LoVo (cell line): ENCODE data around the gene SH3BP2.

Experiments used
- DNase-seq: peaks from one replicate; pipeline ENCODE4 v3.0.0-alpha.2; 2016; ENCODE audit warnings: low spot score

SH3BP2 gene, protein sequence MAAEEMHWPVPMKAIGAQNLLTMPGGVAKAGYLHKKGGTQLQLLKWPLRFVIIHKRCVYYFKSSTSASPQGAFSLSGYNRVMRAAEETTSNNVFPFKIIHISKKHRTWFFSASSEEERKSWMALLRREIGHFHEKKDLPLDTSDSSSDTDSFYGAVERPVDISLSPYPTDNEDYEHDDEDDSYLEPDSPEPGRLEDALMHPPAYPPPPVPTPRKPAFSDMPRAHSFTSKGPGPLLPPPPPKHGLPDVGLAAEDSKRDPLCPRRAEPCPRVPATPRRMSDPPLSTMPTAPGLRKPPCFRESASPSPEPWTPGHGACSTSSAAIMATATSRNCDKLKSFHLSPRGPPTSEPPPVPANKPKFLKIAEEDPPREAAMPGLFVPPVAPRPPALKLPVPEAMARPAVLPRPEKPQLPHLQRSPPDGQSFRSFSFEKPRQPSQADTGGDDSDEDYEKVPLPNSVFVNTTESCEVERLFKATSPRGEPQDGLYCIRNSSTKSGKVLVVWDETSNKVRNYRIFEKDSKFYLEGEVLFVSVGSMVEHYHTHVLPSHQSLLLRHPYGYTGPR

DNA sequence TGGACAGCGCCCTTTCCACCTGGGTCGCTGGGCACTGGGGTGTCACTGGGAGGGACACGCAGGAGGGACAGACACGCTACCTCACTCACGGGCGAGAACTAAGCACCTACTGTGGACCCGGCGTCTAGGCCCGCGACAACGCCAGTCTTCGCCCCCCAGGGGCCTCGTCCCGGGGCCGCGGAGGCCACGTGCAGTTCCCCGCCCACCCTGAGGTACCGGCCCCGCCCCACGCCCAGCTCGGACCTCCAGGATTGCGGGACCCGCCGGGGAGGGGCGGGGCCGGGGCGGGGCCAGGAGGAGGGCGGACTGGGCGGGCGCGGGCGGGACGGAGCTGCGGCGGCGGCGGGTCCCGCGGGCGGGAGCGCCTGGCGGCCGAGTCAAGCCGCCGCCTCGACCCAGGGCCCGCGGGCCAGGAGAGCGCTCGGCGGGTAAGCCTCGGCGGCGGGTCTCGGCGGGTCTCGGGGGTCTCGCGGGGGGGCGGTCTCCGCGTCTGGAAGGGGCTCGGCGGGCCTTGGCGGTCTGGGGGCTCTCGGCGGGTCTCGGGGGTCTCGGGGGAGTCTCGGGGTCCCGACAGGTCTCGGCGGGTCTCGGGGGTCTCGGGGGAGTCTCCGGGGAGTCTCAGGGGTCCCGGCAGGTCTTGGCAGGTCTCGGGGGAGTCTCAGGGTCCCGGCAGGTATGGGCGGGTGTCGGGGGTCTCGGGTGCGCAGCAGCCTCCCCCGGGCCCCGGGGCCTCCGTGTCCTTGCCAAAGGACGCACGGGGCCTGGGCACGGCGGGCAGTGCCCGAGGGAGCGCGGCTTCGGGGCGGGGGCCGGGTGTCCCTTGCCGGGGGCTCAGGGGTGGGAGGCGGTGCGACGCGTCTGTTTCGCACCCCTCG, at the start of gene SH3BP2:
Gene SH3BP2 (plus strand): TSS at position 375 of the 875 bp plus-strand sequence. CDS start 27,533 bp downstream, outside the sequence.
- DNase-seq: peak; percentile 72

GRCh38 chr4:2743518-2744445, 49.1 kb upstream of the SH3BP2 start:
- no peak for DNase-seq

- DNase-seq: no peak
Observed at GRCh38 chr4:2744576-2745270, 48.2 kb upstream of the SH3BP2 start.

GRCh38 chr4:2745516-2745915, 47.4 kb upstream of the SH3BP2 start:
- DNase-seq: no peak

GRCh38 chr4:2745981-2746806, 46.7 kb upstream of the SH3BP2 start:
- DNase-seq: no peak

GRCh38 chr4:2746891-2747695, 45.8 kb upstream of the SH3BP2 start:
- DNase-seq: no peak

- DNase-seq: no peak
Observed at GRCh38 chr4:2750719-2751605, 41.9 kb upstream of the SH3BP2 start.

- DNase-seq: no peak
Observed at GRCh38 chr4:2753436-2753835, 39.4 kb upstream of the SH3BP2 start.

DNA sequence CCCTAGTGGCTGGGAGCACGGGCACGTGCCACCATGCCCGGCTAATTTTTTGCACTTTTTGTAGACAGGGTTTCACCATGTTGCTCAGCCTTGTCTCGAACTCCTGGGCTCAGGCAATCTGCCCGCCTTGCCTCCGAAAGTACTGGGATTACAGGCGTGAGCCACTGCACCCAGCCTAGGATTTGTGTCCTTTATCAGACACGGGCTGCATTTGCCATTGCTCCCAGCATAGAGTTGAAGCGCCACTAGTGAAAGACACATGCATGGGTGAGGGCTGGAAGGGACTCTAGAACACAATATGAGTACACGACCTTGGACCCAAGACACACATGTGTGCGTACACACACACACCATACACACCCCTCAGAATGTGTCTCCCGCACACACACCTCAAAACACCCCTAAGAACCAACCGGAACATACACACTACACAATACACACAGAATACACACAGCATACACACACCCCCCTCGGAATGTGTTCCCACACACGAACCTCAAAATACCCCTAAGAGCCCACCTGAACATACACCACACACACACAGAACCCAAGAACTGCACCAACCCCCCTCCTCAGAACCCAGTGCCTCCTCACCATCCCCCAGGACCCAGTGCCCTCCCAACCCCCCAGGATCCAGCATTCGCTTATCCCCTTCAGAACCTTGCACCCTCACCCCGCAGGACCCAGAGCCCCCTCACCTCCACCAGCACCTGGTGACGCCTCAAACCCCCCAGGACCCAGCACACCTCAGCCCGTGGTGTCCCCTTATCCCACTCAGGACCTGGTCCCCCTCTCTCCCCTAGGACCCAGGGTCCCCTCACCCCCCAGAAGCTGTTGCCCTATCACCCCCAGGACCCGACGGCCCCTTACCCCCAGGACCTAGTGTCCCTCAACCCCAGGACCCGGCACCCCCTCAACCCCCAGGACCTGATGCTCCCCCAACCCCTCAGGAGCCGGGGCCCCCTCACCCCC, 37.8 kb upstream of the SH3BP2 start:
- DNase-seq: no peak

GRCh38 chr4:2755821-2756690, 36.8 kb upstream of the SH3BP2 start, which contains the start of gene TNIP2:
TSS of gene TNIP2 (minus strand) at chr4:2756336. CDS start at chr4:2756289, 47 bp downstream.
- peak; percentile 85 for DNase-seq

DNA sequence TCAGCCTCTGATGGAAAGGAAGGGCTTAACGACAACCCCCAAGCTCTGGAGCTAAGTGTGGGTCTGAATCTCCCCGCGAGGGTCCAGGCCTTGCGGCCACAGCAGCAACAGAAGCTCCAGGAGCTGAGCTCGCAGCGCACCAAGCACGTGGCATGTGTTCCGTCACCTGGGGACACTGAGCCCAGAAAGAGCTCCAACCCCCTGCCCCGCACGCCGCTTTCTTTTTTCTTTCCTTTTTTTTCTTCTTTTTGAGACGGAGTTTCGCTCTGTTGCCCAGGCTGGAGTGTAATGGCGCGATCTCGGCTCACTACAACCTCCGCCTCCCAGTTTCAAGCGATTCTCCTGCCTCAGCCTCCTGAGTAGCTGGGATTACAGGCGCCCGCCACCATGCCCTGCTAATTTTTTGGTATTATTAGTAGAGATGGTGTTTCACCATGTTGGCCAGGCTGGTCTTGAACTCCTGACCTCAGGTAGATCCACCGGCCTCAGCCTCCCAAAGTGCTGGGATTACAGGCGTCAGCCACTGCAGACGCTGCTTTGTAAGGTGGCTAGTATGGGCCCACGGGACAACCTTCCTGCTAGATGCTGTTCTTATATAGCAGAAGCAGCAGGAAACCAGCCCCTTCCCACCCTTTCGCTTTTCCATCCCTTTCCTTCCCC, 36.1 kb upstream of the SH3BP2 start:
- no peak for DNase-seq

DNA sequence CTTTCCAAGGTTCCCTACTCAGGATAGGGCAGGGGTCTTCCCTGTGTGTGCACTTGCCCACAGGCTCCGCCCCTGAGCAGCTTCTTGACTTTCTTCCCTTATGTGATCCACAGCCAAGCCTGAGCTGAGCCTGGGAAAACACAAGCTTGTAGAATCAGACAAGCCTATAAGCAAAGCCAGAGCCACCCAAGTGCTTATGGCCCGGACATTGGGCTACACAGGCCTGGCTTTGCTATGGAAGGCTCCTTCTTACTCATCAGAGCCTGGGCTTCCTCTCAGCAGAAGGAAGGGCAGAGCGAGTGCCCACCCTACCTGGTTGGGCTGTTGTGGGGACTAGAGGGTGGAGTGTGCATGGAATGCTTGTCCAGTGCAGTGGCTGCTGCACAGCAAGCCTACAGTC, 35.5 kb upstream of the SH3BP2 start:
- no peak for DNase-seq

DNA sequence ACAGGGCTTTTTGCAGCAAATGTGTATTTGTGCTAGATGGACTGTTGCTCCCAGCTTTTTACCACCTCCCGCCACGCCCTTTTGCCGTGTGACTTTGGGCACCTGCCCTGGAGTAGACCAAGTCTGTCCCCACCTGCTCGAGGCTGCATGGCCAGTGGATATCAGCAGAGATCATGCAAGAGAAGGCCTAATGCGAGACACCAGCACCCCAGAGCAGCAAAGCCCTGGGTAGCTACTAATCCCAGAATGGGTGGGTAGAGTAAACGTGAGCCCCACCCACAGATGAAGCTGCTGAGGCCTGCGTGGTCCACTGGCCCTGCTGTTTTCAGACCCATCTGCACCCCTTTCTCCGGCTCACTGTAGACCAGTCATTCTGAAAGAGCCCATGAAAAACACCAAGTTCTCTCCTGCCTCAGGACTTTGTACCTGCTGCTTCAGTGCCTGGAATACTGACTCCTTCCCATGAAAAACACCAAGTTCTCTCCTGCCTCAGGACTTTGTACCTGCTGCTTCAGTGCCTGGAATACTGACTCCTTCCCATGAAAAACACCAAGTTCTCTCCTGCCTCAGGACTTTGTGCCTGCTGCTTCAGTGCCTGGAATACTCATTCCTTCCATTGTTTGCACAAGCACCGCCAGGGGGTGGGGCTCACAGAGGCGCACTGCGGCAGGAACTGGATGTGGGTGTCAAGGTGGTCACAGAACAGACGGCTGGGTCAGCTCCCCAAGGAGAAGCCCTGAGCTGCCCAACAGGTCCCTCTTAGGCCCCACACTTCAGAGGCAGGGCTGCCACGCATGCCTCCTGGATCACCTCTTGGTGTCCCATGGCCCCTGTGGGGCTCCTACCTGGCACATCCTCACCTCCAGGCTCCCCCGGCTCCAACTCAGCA, 31.6 kb upstream of the SH3BP2 start:
- DNase-seq: peak; percentile 49

DNA sequence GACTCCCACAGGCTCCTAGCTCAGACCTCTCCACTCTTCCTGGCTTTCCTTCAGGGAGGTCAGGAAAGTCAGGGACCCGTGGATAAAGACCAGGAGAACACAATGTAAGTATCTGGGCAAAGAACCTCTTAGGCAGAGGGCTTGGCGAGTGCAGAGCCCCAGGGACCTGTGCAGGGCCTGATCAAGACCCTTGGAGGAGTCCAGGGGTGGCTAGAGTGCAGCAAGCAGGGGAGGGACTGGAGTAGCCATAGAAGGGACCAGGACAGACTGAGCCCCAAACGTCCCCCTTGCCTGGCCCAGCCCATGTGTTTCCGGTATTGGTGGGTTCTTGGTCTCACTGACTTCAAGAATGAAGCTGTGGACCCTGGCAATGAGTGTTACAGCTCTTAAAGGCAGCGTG, 30.8 kb upstream of the SH3BP2 start:
- no peak for DNase-seq
